Measurements from ENCODE around the gene CEP89.
"Not testable (repeated sequence)": the region's sequence is repeated elsewhere in the genome, so short reads cannot be mapped to it uniquely, and the experiment has no call there.

Gene CEP89

GRCh38 chr19:32889137-32889934 lies 82.4 kb downstream of the CEP89 start:
- Histone ChIP-seq H3K27me3 (ENCODE audit: insufficient read depth, low read depth) (no peaks in the 10 kb centered on the region), H2AFZ (ENCODE audit: low read depth) (no peak overlapping the region), H3K79me2 (ENCODE audit: insufficient read depth, low read depth) (no peaks in the 10 kb centered on the region), H3K4me3 (IDR thresholded peaks at IDR 0.05; ENCODE audit: insufficient read depth, low read depth, low read length) (no peak overlapping the region), H3K36me3 (ENCODE audit: insufficient read depth) (no peaks in the 10 kb centered on the region), H4K20me1 (ENCODE audit: insufficient read depth) (no peaks in the 10 kb centered on the region), H3K9ac (no peak overlapping the region), H3K4me1 (ENCODE audit: low read depth, poor library complexity, severe bottlenecking) (no peaks in the 10 kb centered on the region), H3K27ac (no peak overlapping the region), H3K4me2 (no peak overlapping the region)
- TF ChIP-seq CTCF (conservative IDR thresholded peaks at IDR 0.05; ENCODE audit: low read depth, low read length): no peak

GRCh38 chr19:32887572-32888215 lies 84.1 kb downstream of the CEP89 start:
- H3K9ac ChIP-seq: no peak overlapping the region
- no peak overlapping the region for H2AFZ ChIP-seq (ENCODE audit: low read depth)
- H3K27me3 ChIP-seq (ENCODE audit: insufficient read depth, low read depth): no peaks in the 10 kb centered on the region
- H3K27ac ChIP-seq: no peak overlapping the region
- H3K4me1 ChIP-seq (ENCODE audit: low read depth, poor library complexity, severe bottlenecking): no peaks in the 10 kb centered on the region
- H3K79me2 ChIP-seq (ENCODE audit: insufficient read depth, low read depth): no peaks in the 10 kb centered on the region
- no peaks in the 10 kb centered on the region for H3K36me3 ChIP-seq (ENCODE audit: insufficient read depth)
- H4K20me1 ChIP-seq (ENCODE audit: insufficient read depth): no peaks in the 10 kb centered on the region
- no peak overlapping the region for H3K4me2 ChIP-seq
- no peak overlapping the region for H3K4me3 ChIP-seq (IDR thresholded peaks at IDR 0.05; ENCODE audit: insufficient read depth, low read depth, low read length)
- TF ChIP-seq CTCF (conservative IDR thresholded peaks at IDR 0.05; ENCODE audit: low read depth, low read length): no peak

DNA sequence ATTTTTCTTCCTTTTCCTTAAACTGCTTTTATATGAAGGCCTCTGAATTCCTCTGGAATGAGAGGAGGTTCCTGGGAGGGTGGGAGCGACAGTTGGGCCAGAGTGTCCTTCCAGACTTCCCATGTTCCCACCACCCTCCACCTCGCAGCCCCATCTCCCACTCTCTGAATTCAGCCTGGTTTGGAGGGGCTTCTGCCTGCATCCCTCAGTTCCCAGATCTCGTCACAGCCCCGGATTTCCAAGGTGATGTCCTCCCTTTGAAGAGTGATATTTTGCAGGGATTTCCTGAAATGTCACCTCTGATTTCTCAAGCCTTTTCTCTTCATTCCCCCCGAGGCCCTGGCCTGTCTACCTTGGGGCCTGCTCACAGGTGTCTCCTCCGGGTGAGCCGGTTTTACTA lies 85.5 kb downstream of the CEP89 start:
- H3K4me2 ChIP-seq: no peak overlapping the region
- H3K79me2 ChIP-seq (ENCODE audit: insufficient read depth, low read depth): no peaks in the 10 kb centered on the region
- no peaks in the 10 kb centered on the region for H3K4me1 ChIP-seq (ENCODE audit: low read depth, poor library complexity, severe bottlenecking)
- H3K27ac ChIP-seq: no peak overlapping the region
- H2AFZ ChIP-seq (ENCODE audit: low read depth): no peak overlapping the region
- no peaks in the 10 kb centered on the region for H3K36me3 ChIP-seq (ENCODE audit: insufficient read depth)
- no peaks in the 10 kb centered on the region for H3K27me3 ChIP-seq (ENCODE audit: insufficient read depth, low read depth)
- H4K20me1 ChIP-seq (ENCODE audit: insufficient read depth): no peaks in the 10 kb centered on the region
- no peak for TF ChIP-seq CTCF (conservative IDR thresholded peaks at IDR 0.05; ENCODE audit: low read depth, low read length)
- H3K4me3 ChIP-seq (IDR thresholded peaks at IDR 0.05; ENCODE audit: insufficient read depth, low read depth, low read length): no peak overlapping the region
- no peak overlapping the region for H3K9ac ChIP-seq

DNA sequence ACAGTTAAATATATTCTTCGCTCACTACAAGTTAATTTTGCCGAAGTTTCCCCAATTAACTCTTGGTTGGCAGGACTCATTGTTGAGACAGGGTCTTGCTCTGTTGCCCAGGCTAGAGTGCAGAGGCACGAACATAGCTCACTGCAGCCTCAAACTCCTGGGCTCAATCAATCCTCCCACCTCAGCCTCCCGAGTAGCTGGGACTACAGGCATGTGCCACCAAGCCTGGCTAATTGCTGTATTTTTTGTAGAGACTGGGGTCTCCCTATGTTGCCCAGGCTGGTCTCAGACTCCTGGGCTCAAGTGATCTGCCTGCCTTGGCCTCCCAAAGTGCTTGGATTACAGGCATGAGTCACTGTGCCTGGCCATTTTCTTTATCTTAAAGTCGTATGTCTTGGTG lies 86.5 kb downstream of the CEP89 start:
- H4K20me1 ChIP-seq (ENCODE audit: insufficient read depth); H3K4me2 ChIP-seq; H3K79me2 ChIP-seq (ENCODE audit: insufficient read depth, low read depth); H3K36me3 ChIP-seq (ENCODE audit: insufficient read depth); H3K4me3 ChIP-seq (IDR thresholded peaks at IDR 0.05; ENCODE audit: insufficient read depth, low read depth, low read length); H3K4me1 ChIP-seq (ENCODE audit: low read depth, poor library complexity, severe bottlenecking); H3K27me3 ChIP-seq (ENCODE audit: insufficient read depth, low read depth); H3K27ac ChIP-seq; H3K9ac ChIP-seq; H2AFZ ChIP-seq (ENCODE audit: low read depth): not testable (repeated sequence)

GRCh38 chr19:32881766-32882165 lies 90.0 kb downstream of the CEP89 start:
- Histone ChIP-seq H3K79me2 (ENCODE audit: insufficient read depth, low read depth) (no peaks in the 10 kb centered on the region), H3K36me3 (ENCODE audit: insufficient read depth) (no peaks in the 10 kb centered on the region), H3K9ac (no peak overlapping the region), H3K27me3 (ENCODE audit: insufficient read depth, low read depth) (no peaks in the 10 kb centered on the region), H3K4me2 (no peak overlapping the region), H3K4me3 (IDR thresholded peaks at IDR 0.05; ENCODE audit: insufficient read depth, low read depth, low read length) (no peak overlapping the region), H3K4me1 (ENCODE audit: low read depth, poor library complexity, severe bottlenecking) (no peaks in the 10 kb centered on the region), H2AFZ (ENCODE audit: low read depth) (no peak overlapping the region), H3K27ac (no peak overlapping the region), H4K20me1 (ENCODE audit: insufficient read depth) (no peaks in the 10 kb centered on the region)
- no peak for TF ChIP-seq CTCF (conservative IDR thresholded peaks at IDR 0.05; ENCODE audit: low read depth, low read length)
